DOHH2 (cell line): ENCODE measurements around the gene ABCC8.

Experiments
- EZH2phosphoT487 ChIP-seq: fragments of 200-600 bp; sonication (generic); IDR thresholded peaks from 2 replicates; pipeline ENCODE4 v1.6.1; 2017; ENCODE audit warnings: borderline replicate concordance, mild to moderate bottlenecking, antibody characterized with exemption, low read length, moderate library complexity, mixed read lengths
- TF ChIP-seq, protein P1 (sequence below): fragments of 200-600 bp; sonication (generic); IDR thresholded peaks from one replicate; pipeline ENCODE4 v1.5.1; 2014; ENCODE audit warnings: antibody characterized with exemption, mild to moderate bottlenecking, low read depth, low read length; ENCODE audit not compliant: poor library complexity, severe bottlenecking

DNA sequence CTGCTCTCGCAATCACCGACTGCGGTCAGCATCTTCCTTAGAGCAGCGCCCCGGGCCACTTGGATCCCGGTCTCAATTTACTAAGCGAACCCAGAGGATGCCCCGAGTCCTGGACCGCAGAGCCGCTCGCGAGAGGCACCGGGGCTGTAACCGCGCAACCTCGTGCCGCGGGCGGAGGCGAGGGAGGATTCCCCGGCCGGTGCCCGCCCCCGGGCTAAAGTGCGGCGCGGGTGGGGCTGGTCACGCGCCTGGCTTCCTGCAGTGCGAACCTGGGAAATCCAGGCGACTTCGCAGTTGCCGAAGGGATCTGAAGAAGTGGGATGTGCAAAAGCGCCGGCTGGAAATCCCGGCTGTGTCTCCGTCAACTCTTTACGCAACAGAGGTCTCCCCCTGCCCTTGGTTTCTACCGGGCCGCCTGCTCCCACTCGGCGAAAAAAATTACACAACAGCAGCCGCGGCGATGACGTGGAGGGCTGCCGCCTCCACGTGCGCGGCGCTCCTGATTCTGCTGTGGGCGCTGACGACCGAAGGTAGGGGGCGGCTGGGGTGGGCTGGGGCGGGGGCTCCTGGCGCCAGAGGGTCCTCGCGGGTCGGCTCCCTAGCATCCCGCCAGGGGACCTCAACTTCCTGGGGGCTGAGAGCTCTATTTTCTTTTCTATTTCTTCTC, 125.0 kb downstream of the ABCC8 start, which contains the start of gene NCR3LG1:
- TF ChIP-seq, protein P1, sequence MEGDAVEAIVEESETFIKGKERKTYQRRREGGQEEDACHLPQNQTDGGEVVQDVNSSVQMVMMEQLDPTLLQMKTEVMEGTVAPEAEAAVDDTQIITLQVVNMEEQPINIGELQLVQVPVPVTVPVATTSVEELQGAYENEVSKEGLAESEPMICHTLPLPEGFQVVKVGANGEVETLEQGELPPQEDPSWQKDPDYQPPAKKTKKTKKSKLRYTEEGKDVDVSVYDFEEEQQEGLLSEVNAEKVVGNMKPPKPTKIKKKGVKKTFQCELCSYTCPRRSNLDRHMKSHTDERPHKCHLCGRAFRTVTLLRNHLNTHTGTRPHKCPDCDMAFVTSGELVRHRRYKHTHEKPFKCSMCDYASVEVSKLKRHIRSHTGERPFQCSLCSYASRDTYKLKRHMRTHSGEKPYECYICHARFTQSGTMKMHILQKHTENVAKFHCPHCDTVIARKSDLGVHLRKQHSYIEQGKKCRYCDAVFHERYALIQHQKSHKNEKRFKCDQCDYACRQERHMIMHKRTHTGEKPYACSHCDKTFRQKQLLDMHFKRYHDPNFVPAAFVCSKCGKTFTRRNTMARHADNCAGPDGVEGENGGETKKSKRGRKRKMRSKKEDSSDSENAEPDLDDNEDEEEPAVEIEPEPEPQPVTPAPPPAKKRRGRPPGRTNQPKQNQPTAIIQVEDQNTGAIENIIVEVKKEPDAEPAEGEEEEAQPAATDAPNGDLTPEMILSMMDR, result no peak
- no peak for TF ChIP-seq EZH2phosphoT487
